HL-60 (cell line): ENCODE data around the gene PAGR1.

Experiments
- POLR2AphosphoS5 ChIP-seq: IDR thresholded peaks from 2 replicates; pipeline ENCODE4 v1.6.1; 2012; ENCODE audit warnings: low read depth
- SPI1 ChIP-seq: IDR thresholded peaks from 2 replicates; pipeline ENCODE4 v1.6.1; 2012; ENCODE audit warnings: low read depth, mild to moderate bottlenecking, borderline replicate concordance
- TF ChIP-seq, protein P1 (sequence below): IDR thresholded peaks from one replicate; pipeline ENCODE4 v1.5.1; 2011; ENCODE audit warnings: low read length, control low read depth, inconsistent platforms; ENCODE audit not compliant: insufficient read depth

DNA sequence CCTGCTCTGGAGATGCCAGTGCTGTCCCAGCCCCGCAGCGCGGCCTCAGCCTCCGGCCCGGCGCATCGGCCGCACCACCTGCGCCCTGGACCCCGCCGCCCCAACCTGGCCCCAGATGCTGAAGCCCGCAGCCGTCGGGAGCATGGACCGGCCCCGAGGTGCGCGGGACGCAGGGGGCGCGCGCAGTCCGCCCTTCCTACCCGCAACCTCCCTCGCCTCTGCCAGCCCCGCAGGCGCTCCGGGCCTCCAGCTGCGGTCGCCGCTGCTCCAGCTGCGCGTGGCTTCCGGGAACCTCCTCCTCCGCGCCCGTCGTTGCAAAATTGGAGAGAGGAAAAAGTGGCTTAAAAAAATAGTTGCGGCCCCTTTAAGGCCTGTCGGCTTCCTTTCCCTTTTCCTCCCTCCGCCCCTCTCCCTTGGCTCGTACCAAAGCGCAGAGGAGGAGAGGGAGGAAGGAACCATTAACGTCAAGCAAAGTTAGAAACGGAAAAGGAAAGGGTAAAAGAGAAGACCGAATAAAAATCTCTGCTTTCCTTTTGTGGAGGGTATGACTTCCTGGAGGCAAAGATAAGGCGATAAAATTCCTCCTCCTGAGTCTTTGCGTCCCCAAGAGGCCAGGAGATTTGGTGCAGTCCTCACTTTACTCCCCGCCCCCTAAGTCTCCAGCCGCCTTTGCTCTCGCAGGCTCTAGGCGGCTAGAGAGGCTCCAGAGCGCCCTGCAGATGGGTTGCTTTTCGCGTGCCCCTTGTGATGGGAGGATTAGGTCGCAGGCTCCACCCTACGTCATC, 47.1 kb downstream of the PAGR1 start, which contains the start of gene CDIPT:
- TF ChIP-seq, protein P1, sequence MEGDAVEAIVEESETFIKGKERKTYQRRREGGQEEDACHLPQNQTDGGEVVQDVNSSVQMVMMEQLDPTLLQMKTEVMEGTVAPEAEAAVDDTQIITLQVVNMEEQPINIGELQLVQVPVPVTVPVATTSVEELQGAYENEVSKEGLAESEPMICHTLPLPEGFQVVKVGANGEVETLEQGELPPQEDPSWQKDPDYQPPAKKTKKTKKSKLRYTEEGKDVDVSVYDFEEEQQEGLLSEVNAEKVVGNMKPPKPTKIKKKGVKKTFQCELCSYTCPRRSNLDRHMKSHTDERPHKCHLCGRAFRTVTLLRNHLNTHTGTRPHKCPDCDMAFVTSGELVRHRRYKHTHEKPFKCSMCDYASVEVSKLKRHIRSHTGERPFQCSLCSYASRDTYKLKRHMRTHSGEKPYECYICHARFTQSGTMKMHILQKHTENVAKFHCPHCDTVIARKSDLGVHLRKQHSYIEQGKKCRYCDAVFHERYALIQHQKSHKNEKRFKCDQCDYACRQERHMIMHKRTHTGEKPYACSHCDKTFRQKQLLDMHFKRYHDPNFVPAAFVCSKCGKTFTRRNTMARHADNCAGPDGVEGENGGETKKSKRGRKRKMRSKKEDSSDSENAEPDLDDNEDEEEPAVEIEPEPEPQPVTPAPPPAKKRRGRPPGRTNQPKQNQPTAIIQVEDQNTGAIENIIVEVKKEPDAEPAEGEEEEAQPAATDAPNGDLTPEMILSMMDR: peak; percentile 67
- TF ChIP-seq POLR2AphosphoS5 (peak; percentile 36; the same call in 1 of the 2 replicates), SPI1 (peak; percentile 43)
